HG03060 (cell line): ENCODE results near the gene RAPGEF1.

Experiments
- ATAC-seq: cut with Tn5 transposase; IDR thresholded peaks from one replicate; pipeline ENCODE4 v1.9.1; 2021; ENCODE audit warnings: low read depth, moderate number of reproducible peaks; ENCODE audit not compliant: unreplicated experiment

RAPGEF1 gene

GRCh38 chr9:131708226-131709002 is 31.5 kb downstream of the RAPGEF1 start:
- ATAC-seq = no peak

- ATAC-seq = no peak
These were observed 32.1 kb downstream of the RAPGEF1 start for GRCh38 chr9:131707733-131708157.

GRCh38 chr9:131707050-131707449 is 32.8 kb downstream of the RAPGEF1 start:
- no peak for ATAC-seq

GRCh38 chr9:131706608-131706970 is 33.3 kb downstream of the RAPGEF1 start:
- ATAC-seq = no peak

- no peak for ATAC-seq
These were observed 34.9 kb downstream of the RAPGEF1 start for GRCh38 chr9:131704988-131705387.

GRCh38 chr9:131704141-131704983 is 35.5 kb downstream of the RAPGEF1 start:
- no peak for ATAC-seq

GRCh38 chr9:131703697-131704096 is 36.2 kb downstream of the RAPGEF1 start:
- ATAC-seq = no peak

GRCh38 chr9:131702911-131703310 is 37.0 kb downstream of the RAPGEF1 start:
- no peak for ATAC-seq

GRCh38 chr9:131701789-131702337 is 38.0 kb downstream of the RAPGEF1 start:
- no peak for ATAC-seq

GRCh38 chr9:131701436-131701781 is 38.5 kb downstream of the RAPGEF1 start:
- ATAC-seq = no peak

GRCh38 chr9:131700765-131701435 is 39.0 kb downstream of the RAPGEF1 start:
- no peak for ATAC-seq

- no peak for ATAC-seq
These were observed 39.8 kb downstream of the RAPGEF1 start for GRCh38 chr9:131700076-131700475.

GRCh38 chr9:131698618-131698985 is 41.3 kb downstream of the RAPGEF1 start:
- no peak for ATAC-seq

- no peak for ATAC-seq
These were observed 41.8 kb downstream of the RAPGEF1 start for GRCh38 chr9:131697908-131698617.

GRCh38 chr9:131697097-131697496 is 42.8 kb downstream of the RAPGEF1 start:
- ATAC-seq = no peak

- no peak for ATAC-seq
These were observed 43.9 kb downstream of the RAPGEF1 start for GRCh38 chr9:131695836-131696460.

- no peak for ATAC-seq
These were observed 44.5 kb downstream of the RAPGEF1 start for GRCh38 chr9:131695366-131695765.

- no peak for ATAC-seq
These were observed 46.0 kb downstream of the RAPGEF1 start for GRCh38 chr9:131693651-131694597.
